Mucosa of descending colon (tissue), 3 donors: ENCODE results near the gene PSMC1. TPM values are rescaled to one million over a fixed set of nuclear protein-coding genes. Genes with fewer than 3 reads are reported as not detected.

Source experiments
- ATAC-seq: fragments of 200-7000 bp; cut with Tn5 transposase; one replicate; pipeline ENCODE4 v1.9.1; 2020; ENCODE audit warnings: mild to moderate bottlenecking, moderate library complexity
- DNase-seq, 3 donors: peaks; one replicate each; pipeline ENCODE4 v3.0.0-alpha.2; 2020
- H3K36me3 ChIP-seq: fragments of 200-600 bp; one replicate; pipeline ENCODE4 v1.8.0; 2021; ENCODE audit warnings: low read depth, mild to moderate bottlenecking
- H3K4me1 ChIP-seq: fragments of 200-600 bp; one replicate; pipeline ENCODE4 v1.8.0; 2021; ENCODE audit warnings: low read depth, mild to moderate bottlenecking
- H3K4me3 ChIP-seq: fragments of 200-600 bp; one replicate; pipeline ENCODE4 v1.8.0; 2021; ENCODE audit warnings: mild to moderate bottlenecking
- H3K9me3 ChIP-seq: fragments of 200-600 bp; one replicate; pipeline ENCODE4 v1.8.0; 2021; ENCODE audit warnings: mild to moderate bottlenecking
- CTCF ChIP-seq: fragments of 200-600 bp; IDR thresholded peaks from one replicate; pipeline ENCODE4 v1.8.0; 2022; ENCODE audit warnings: antibody characterized with exemption, mild to moderate bottlenecking
- intact Hi-C, 2 donors: fragments of 100-400 bp; cut with DNase I in 1 of 2; cut with micrococcal nuclease in 1 of 2; formaldehyde crosslinking; loops; one replicate each; pipeline versions ENCODE4 v1.11.0 to v1.11.1; 2022; cut with DNase I, micrococcal nuclease
- total RNA-seq, 3 donors: library from RNA; stranded (reverse); fragmentation: NEBNext Ultra II Directional in 2 of 3; extraction: Animal tissue kit (Norgen Biotek cat#: 25700) in 2 of 3; gene quantifications; one replicate each; pipeline versions ENCODE4 v1.2.1 to v1.2.4, GENCODE V29; 2021 to 2023
- donor health status: DM: no; HTN: no; CAD: no; lungs with moderate emphysema.
- donor health status: DM: no; HTN: no; CAD: no.
- donor health status: DM: no; HTN: yes; CAD: no.

The PSMC1 gene
- total RNA-seq, 3 donors from 2014 or later = 70.2 to 79.6 (median 78.6) TPM

- ATAC-seq (no peak), DNase-seq (no peak)
- H3K9me3 ChIP-seq = no peaks in the 10 kb centered on the region
- TF ChIP-seq CTCF = no peak
- H3K4me1 ChIP-seq = no peaks in the 10 kb centered on the region
- intact Hi-C loops = no loop called here
- H3K36me3 ChIP-seq = peaks cover 5% of the 10 kb centered on the region
- no peak overlapping the region for H3K4me3 ChIP-seq
Measured at GRCh38 chr14:90293766-90294730, 37.7 kb downstream of the PSMC1 start.

GRCh38 chr14:90294872-90295271, 38.5 kb downstream of the PSMC1 start:
- Histone ChIP-seq H3K36me3 (peaks cover 5% of the 10 kb centered on the region), H3K4me3 (no peak overlapping the region), H3K9me3 (no peaks in the 10 kb centered on the region), H3K4me1 (no peaks in the 10 kb centered on the region)
- intact Hi-C loops = no loop called here
- DNase-seq (no peak), ATAC-seq (peak; percentile 31)
- TF ChIP-seq CTCF = no peak

GRCh38 chr14:90295870-90296516, 39.6 kb downstream of the PSMC1 start:
- intact Hi-C loops = no loop called here
- peaks cover 5% of the 10 kb centered on the region for H3K36me3 ChIP-seq
- H3K9me3 ChIP-seq = no peaks in the 10 kb centered on the region
- no peak for TF ChIP-seq CTCF
- no peak overlapping the region for H3K4me3 ChIP-seq
- no peaks in the 10 kb centered on the region for H3K4me1 ChIP-seq
- ATAC-seq (peak; percentile 38), DNase-seq (no peak)

GRCh38 chr14:90296641-90297040, 40.3 kb downstream of the PSMC1 start:
- DNase-seq (no peak), ATAC-seq (no peak)
- Histone ChIP-seq H3K9me3 (no peaks in the 10 kb centered on the region), H3K4me1 (peaks cover under 1% of the 10 kb centered on the region), H3K36me3 (peaks cover 5% of the 10 kb centered on the region), H3K4me3 (no peak overlapping the region)
- no peak for TF ChIP-seq CTCF
- intact Hi-C loops = no loop called here

GRCh38 chr14:90297876-90298629, 41.7 kb downstream of the PSMC1 start:
- DNase-seq (no peak), ATAC-seq (no peak)
- peaks cover 13% of the 10 kb centered on the region for H3K4me1 ChIP-seq
- TF ChIP-seq CTCF = no peak
- peaks cover 5% of the 10 kb centered on the region for H3K36me3 ChIP-seq
- intact Hi-C loops = no loop called here
- no peaks in the 10 kb centered on the region for H3K9me3 ChIP-seq
- H3K4me3 ChIP-seq = no peak overlapping the region
